Activated B cell treated with CpG ODN at 0.5 μM for 24 hours (primary cell): Measurements from ENCODE around the gene ETDB. TPM values are rescaled to one million over a fixed set of nuclear protein-coding genes. Genes with fewer than 3 reads are reported as not detected.
"Not testable (repeated sequence)": the region's sequence is repeated elsewhere in the genome, so short reads cannot be mapped to it uniquely, and the experiment has no call there.

Source experiments
- ATAC-seq: fragments of 200-7000 bp; cut with Tn5 transposase; one replicate; pipeline ENCODE4 v1.10.0; 2021; ENCODE audit warnings: low read depth, mild to moderate bottlenecking, moderate library complexity
- CTCF ChIA-PET: fragments of 350-600 bp; sonication (Branson Sonifier 250); formaldehyde crosslinking; loops from one replicate; lab custom pipeline; 2021; ENCODE audit warnings: antibody characterized with exemption; lab: Charles Lee
- POLR2A ChIA-PET: fragments of 350-600 bp; sonication (Branson Sonifier 250); formaldehyde crosslinking; loops from one replicate; lab custom pipeline; 2021; ENCODE audit warnings: antibody characterized with exemption; lab: Charles Lee
- DNase-seq: peaks from one replicate; pipeline ENCODE4 v3.0.0; 2022
- H3K27ac Mint-ChIP-seq: one replicate; pipeline ENCODE4 v1.8.0; 2020; ENCODE audit warnings: mixed read lengths
- H3K27me3 Mint-ChIP-seq: one replicate; pipeline ENCODE4 v1.8.0; 2021; ENCODE audit warnings: mixed read lengths
- H3K36me3 Mint-ChIP-seq: one replicate; pipeline ENCODE4 v1.8.0; 2021; ENCODE audit warnings: low read depth, mixed read lengths
- H3K4me1 Mint-ChIP-seq: one replicate; pipeline ENCODE4 v1.8.0; 2021; ENCODE audit warnings: mixed read lengths
- H3K4me3 Mint-ChIP-seq: one replicate; pipeline ENCODE4 v1.8.0; 2020; ENCODE audit warnings: mild to moderate bottlenecking, mixed read lengths
- H3K9me3 Mint-ChIP-seq: one replicate; pipeline ENCODE4 v1.8.0; 2020; ENCODE audit warnings: mixed read lengths
- intact Hi-C: fragments of 100-400 bp; cut with micrococcal nuclease; formaldehyde crosslinking; loops from one replicate; pipeline ENCODE4 v1.15.1; 2024
- total RNA-seq: library from RNA; stranded (reverse); gene quantifications from 2 replicates; pipeline ENCODE4 v1.2.3, GENCODE V29; 2022
- TF ChIP-seq, protein P1 (sequence below): fragments of 200-600 bp; IDR thresholded peaks from one replicate; pipeline ENCODE4 v1.8.0; 2022; ENCODE audit warnings: antibody characterized with exemption, mild to moderate bottlenecking

Gene ETDB
- total RNA-seq, 1 donor from 2014 or later, result not detected

- no peak overlapping the region for H3K4me3 Mint-ChIP-seq
- no peak for ATAC-seq
- intact Hi-C loops, result loop anchor here (10.0 kb wide), 1 partner anchor 362 kb away; no protein-coding TSS in a partner anchor
- no peak for DNase-seq
- H3K9me3 Mint-ChIP-seq, result no peaks in the 10 kb centered on the region
- H3K36me3 Mint-ChIP-seq, result no peaks in the 10 kb centered on the region
- TF ChIP-seq, protein P1, sequence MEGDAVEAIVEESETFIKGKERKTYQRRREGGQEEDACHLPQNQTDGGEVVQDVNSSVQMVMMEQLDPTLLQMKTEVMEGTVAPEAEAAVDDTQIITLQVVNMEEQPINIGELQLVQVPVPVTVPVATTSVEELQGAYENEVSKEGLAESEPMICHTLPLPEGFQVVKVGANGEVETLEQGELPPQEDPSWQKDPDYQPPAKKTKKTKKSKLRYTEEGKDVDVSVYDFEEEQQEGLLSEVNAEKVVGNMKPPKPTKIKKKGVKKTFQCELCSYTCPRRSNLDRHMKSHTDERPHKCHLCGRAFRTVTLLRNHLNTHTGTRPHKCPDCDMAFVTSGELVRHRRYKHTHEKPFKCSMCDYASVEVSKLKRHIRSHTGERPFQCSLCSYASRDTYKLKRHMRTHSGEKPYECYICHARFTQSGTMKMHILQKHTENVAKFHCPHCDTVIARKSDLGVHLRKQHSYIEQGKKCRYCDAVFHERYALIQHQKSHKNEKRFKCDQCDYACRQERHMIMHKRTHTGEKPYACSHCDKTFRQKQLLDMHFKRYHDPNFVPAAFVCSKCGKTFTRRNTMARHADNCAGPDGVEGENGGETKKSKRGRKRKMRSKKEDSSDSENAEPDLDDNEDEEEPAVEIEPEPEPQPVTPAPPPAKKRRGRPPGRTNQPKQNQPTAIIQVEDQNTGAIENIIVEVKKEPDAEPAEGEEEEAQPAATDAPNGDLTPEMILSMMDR, result no peak
- peaks cover 13% of the 10 kb centered on the region for H3K27me3 Mint-ChIP-seq
- CTCF ChIA-PET, result interaction anchor here (1.7 to 3.4 kb wide), 2 partner anchors 26 to 74 kb away, joined by 6 to 29 read pairs; no protein-coding TSS in a partner anchor
- peaks cover 11% of the 10 kb centered on the region for H3K4me1 Mint-ChIP-seq
- POLR2A ChIA-PET, result no interaction called here
- H3K27ac Mint-ChIP-seq, result no peak overlapping the region
These were observed 7.6 kb downstream of the ETDB start for GRCh38 chrX:135112743-135113142.

GRCh38 chrX:135112096-135112729 lies 8.1 kb downstream of the ETDB start:
- no peak overlapping the region for H3K4me3 Mint-ChIP-seq
- CTCF ChIA-PET, result interaction anchor here (1.0 to 3.4 kb wide), 3 partner anchors 26 to 147 kb away, joined by 3 to 29 read pairs (median 6); no protein-coding TSS in a partner anchor

DNA sequence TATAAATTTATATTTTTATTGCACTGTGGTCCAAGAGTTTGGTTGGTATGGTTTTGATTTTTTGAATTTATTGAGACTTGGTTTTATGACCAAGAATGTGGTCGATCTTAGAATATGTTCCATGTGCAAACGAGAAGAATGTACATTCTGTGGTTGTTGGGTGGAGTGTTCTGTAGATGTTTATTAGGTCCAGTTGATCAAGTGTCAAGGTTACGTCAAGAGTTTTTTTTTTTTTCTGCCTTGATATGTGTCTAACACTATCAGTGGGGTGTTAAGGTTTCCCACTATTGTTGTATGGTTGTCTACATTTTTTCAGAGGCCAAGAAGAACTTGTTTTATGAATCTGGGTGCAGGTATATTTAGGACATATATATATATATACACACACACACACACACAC lies 10.8 kb downstream of the ETDB start:
- ChIA-PET CTCF (no interaction called here), POLR2A (no interaction called here)
- no peak for ATAC-seq
- Mint-ChIP-seq H3K36me3 (no peaks in the 10 kb centered on the region), H3K9me3 (no peaks in the 10 kb centered on the region), H3K4me3 (no peak overlapping the region), H3K27ac (no peak overlapping the region), H3K27me3 (peaks cover 13% of the 10 kb centered on the region), H3K4me1 (peaks cover 10% of the 10 kb centered on the region)
- DNase-seq, result no peak
- TF ChIP-seq, protein P1, result no peak
- intact Hi-C loops, result no loop called here

More at GRCh38 chrX:135112096-135112729, 8.1 kb downstream of the ETDB start:
- Mint-ChIP-seq H3K9me3 (no peaks in the 10 kb centered on the region), H3K36me3 (no peaks in the 10 kb centered on the region), H3K27ac (no peak overlapping the region), H3K4me1 (peaks cover 11% of the 10 kb centered on the region), H3K27me3 (peaks cover 13% of the 10 kb centered on the region)
- intact Hi-C loops, result loop anchor here (10.0 kb wide), 1 partner anchor 363 kb away; no protein-coding TSS in a partner anchor
- ATAC-seq (peak; percentile 59), DNase-seq (no peak)
- POLR2A ChIA-PET, result no interaction called here
- TF ChIP-seq, protein P1, result no peak

GRCh38 chrX:135099493-135099783 lies 20.9 kb downstream of the ETDB start:
- Mint-ChIP-seq H3K36me3 (no peaks in the 10 kb centered on the region), H3K4me3 (peak overlapping the region; percentile 77), H3K9me3 (no peaks in the 10 kb centered on the region), H3K27me3 (peaks cover 10% of the 10 kb centered on the region), H3K27ac (no peak overlapping the region), H3K4me1 (peaks cover 6% of the 10 kb centered on the region)
- ChIA-PET POLR2A (no interaction called here), CTCF (no interaction called here)
- TF ChIP-seq, protein P1, result no peak
- no peak for DNase-seq
- intact Hi-C loops, result no loop called here
- no peak for ATAC-seq

DNA sequence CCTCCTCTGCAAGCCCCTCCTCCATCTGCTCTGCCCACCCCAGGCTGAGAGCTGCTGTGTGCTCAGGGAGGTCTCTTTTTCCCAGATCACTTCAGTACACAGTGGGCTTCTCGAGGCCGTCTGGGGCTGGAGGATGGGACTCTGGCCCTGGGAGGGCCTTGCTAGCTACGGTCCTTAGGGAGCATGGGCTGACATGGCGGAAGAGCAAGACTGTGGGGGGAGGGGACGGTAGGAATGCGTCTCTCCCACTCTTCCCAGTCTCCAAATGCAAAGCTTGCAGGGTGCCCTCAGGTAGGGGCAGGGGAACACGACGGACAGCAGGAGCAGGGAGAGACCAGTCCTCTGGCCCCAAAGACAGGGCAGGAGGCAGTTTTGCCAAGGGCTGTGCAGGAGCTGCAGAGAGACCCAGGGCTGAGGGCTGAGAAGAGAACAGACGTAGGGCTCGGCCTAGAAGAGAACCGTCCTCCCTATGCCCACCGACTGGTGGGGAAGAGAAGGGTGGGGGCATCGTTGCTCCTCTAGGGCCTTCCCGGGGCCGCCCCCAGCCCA lies 23.1 kb downstream of the ETDB start:
- H3K4me1 Mint-ChIP-seq, H3K36me3 Mint-ChIP-seq, intact Hi-C loops, CTCF ChIA-PET, ATAC-seq, POLR2A ChIA-PET, H3K4me3 Mint-ChIP-seq, H3K27me3 Mint-ChIP-seq, H3K27ac Mint-ChIP-seq, DNase-seq, H3K9me3 Mint-ChIP-seq: not testable (repeated sequence)
